ENCODE measurements around the gene SMPD3.

DNA sequence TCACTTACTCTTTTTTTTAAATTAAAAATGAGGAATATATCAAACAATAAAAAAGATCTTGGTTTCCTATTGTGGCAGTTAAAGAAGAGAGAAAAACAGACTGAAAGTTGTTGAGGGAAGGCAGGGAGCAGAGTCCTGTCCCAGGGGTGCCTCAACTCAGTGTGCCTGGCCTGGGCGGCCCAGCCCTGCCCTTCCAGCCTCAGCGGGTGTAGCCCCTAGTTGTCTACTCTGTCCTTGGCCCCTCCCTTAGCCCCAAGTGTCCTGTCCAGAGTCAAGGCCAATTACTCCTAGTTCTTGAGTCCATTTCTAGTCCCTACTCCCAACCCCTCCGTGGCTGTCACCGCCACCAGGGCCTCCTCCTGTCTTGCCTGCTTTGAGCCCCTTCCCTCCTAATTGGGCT, 52.5 kb downstream of the SMPD3 start:
- TF ChIP-seq NELFE (IDR thresholded peaks at IDR 0.05; ENCODE audit: insufficient read depth, insufficient read length) (no peak), REST (IDR thresholded peaks at IDR 0.05; ENCODE audit: borderline replicate concordance) (no peak), REST (CRISPR knock-in tag; IDR thresholded peaks at IDR 0.05; ENCODE audit: low read depth) (no peak), CTCF (IDR thresholded peaks at IDR 0.05 in 2 of 3, conservative IDR thresholded peaks at IDR 0.05 in 1 of 3; ENCODE audit: insufficient read depth in 2 of 3, low read depth in 1 of 3, low read length in 3 of 3) (no peak), EP300 (IDR thresholded peaks at IDR 0.05; ENCODE audit: low read length) (no peak), TFE3 (CRISPR knock-in tag; IDR thresholded peaks at IDR 0.05) (no peak)
- TF ChIP-seq, protein P1, sequence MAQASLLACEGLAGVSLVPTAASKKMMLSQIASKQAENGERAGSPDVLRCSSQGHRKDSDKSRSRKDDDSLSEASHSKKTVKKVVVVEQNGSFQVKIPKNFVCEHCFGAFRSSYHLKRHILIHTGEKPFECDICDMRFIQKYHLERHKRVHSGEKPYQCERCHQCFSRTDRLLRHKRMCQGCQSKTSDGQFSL (CRISPR knock-in tag; IDR thresholded peaks at IDR 0.05) = no peak
- TF ChIP-seq, protein P1 (tag; IDR thresholded peaks at IDR 0.05) = no peak
